ENCODE data around the gene FITM2.
"Not testable (repeated sequence)": the region's sequence is repeated elsewhere in the genome, so short reads cannot be mapped to it uniquely, and the experiment has no call there.

FITM2 gene

GRCh38 chr20:44310664-44311639 lies at the start of gene FITM2:
Gene FITM2, minus strand, starts transcription at chr20:44311202. Its CDS starts 54 bp downstream, at chr20:44311148.
- DNase-seq (ENCODE audit: low spot score), result peak; percentile 98

GRCh38 chr20:44360221-44360620 lies 49.2 kb upstream of the FITM2 start:
- no peak for DNase-seq (ENCODE audit: low spot score)

GRCh38 chr20:44358776-44359175 lies 47.8 kb upstream of the FITM2 start:
- no peak for DNase-seq (ENCODE audit: low spot score)

- DNase-seq (ENCODE audit: low spot score), result no peak
Observed at GRCh38 chr20:44357555-44358125, 46.6 kb upstream of the FITM2 start.

GRCh38 chr20:44357020-44357419 lies 46.0 kb upstream of the FITM2 start:
- no peak for DNase-seq (ENCODE audit: low spot score)

- no peak for DNase-seq (ENCODE audit: low spot score)
Observed at GRCh38 chr20:44356353-44356723, 45.3 kb upstream of the FITM2 start.

- no peak for DNase-seq (ENCODE audit: low spot score)
Observed at GRCh38 chr20:44355498-44356352, 44.7 kb upstream of the FITM2 start, which contains the start of gene HNF4A. Gene HNF4A, plus strand, starts transcription at chr20:44355699. Its CDS starts 106 bp downstream, at chr20:44355805.

GRCh38 chr20:44354979-44355497 lies 44.0 kb upstream of the FITM2 start:
- DNase-seq (ENCODE audit: low spot score), result no peak

GRCh38 chr20:44350567-44350966 lies 39.6 kb upstream of the FITM2 start:
- DNase-seq (ENCODE audit: low spot score), result no peak

GRCh38 chr20:44349349-44349748 lies 38.3 kb upstream of the FITM2 start:
- no peak for DNase-seq (ENCODE audit: low spot score)

GRCh38 chr20:44348168-44348659 lies 37.2 kb upstream of the FITM2 start:
- DNase-seq (ENCODE audit: low spot score), result no peak

GRCh38 chr20:44345941-44346340 lies 34.9 kb upstream of the FITM2 start:
- not testable (repeated sequence) for DNase-seq (ENCODE audit: low spot score)

GRCh38 chr20:44345147-44345546 lies 34.1 kb upstream of the FITM2 start:
- no peak for DNase-seq (ENCODE audit: low spot score)

GRCh38 chr20:44344723-44345122 lies 33.7 kb upstream of the FITM2 start:
- no peak for DNase-seq (ENCODE audit: low spot score)

- no peak for DNase-seq (ENCODE audit: low spot score)
Observed at GRCh38 chr20:44343162-44343675, 32.2 kb upstream of the FITM2 start.

GRCh38 chr20:44342248-44342647 lies 31.2 kb upstream of the FITM2 start:
- no peak for DNase-seq (ENCODE audit: low spot score)

- no peak for DNase-seq (ENCODE audit: low spot score)
Observed at GRCh38 chr20:44336725-44337380, 25.9 kb upstream of the FITM2 start, which contains the start of gene R3HDML. Gene R3HDML, plus strand, starts transcription at chr20:44337043. Its CDS starts 115 bp downstream, at chr20:44337158.

GRCh38 chr20:44336086-44336485 lies 25.1 kb upstream of the FITM2 start:
- no peak for DNase-seq (ENCODE audit: low spot score)

- no peak for DNase-seq (ENCODE audit: low spot score)
Observed at GRCh38 chr20:44335675-44336074, 24.7 kb upstream of the FITM2 start.

- DNase-seq (ENCODE audit: low spot score), result no peak
Observed at GRCh38 chr20:44334709-44335108, 23.7 kb upstream of the FITM2 start.

GRCh38 chr20:44334306-44334705 lies 23.3 kb upstream of the FITM2 start:
- DNase-seq (ENCODE audit: low spot score), result no peak
